Tibial nerve (tissue), 4 donors: ENCODE results near the gene ANKRD6. TPM values are rescaled to one million over a fixed set of nuclear protein-coding genes. Genes with fewer than 3 reads are reported as not detected.

Experiments used
- DNase-seq, 2 donors: peaks; one replicate each; pipeline ENCODE4 v3.0.0-alpha.2; 2019; ENCODE audit warnings: low spot score in 2 of 2
- H3K27ac ChIP-seq, 4 donors: fragments of 200-600 bp; sonication (generic) in 3 of 4; one replicate each; pipeline ENCODE4 v1.5.1; 2017 to 2019; ENCODE audit warnings: mild to moderate bottlenecking in 1 of 4
- H3K27me3 ChIP-seq, 2 donors: fragments of 200-600 bp; sonication (generic) in 1 of 2; one replicate each; pipeline versions ENCODE4 v1.5.1 to v1.6.0; 2017 to 2019
- H3K36me3 ChIP-seq, 3 donors: fragments of 200-600 bp; sonication (generic); one replicate each; pipeline ENCODE4 v1.5.1; 2018 to 2019
- H3K4me1 ChIP-seq, 4 donors: fragments of 200-600 bp; sonication (generic) in 3 of 4; one replicate each; pipeline ENCODE4 v1.5.1; 2017 to 2019
- H3K4me3 ChIP-seq, 4 donors: fragments of 200-600 bp; sonication (generic) in 3 of 4; one replicate each; pipeline ENCODE4 v1.5.1; 2017 to 2019; ENCODE audit warnings: mild to moderate bottlenecking in 1 of 4, moderate library complexity in 1 of 4
- H3K9me3 ChIP-seq, 4 donors: fragments of 200-600 bp; sonication (generic) in 3 of 4; one replicate each; pipeline ENCODE4 v1.5.1; 2017 to 2019
- CTCF ChIP-seq, 5 experiments: fragments of 200-600 bp in 3 of 5; fragments of 450-650 bp in 2 of 5; sonication (generic) in 3 of 5; IDR thresholded peaks; one replicate each; pipeline ENCODE4 v1.5.1; 2016 to 2019; ENCODE audit warnings: antibody characterized with exemption in 5 of 5, mild to moderate bottlenecking in 3 of 5, moderate library complexity in 2 of 5
- EP300 ChIP-seq, 2 donors: sonication (generic); formaldehyde crosslinking; IDR thresholded peaks; one replicate each; pipeline ENCODE4 v1.6.1; 2017; ENCODE audit warnings: antibody characterized with exemption in 2 of 2, mild to moderate bottlenecking in 1 of 2
- POLR2A ChIP-seq, 2 donors: fragments of 450-650 bp; IDR thresholded peaks; one replicate each; pipeline ENCODE4 v1.6.1; 2017; ENCODE audit warnings: antibody characterized with exemption in 2 of 2, mild to moderate bottlenecking in 2 of 2, moderate library complexity in 2 of 2
- WGBS, 2 donors: methylation state at CpG; one replicate each; pipeline ENCODE4 v1.1.5; 2018; 5-methylcytosine and 5-hydroxymethylcytosine counted together
- total RNA-seq, 4 donors: library from RNA; depleted of rRNA; stranded (reverse); fragments of >200 nt; gene quantifications; one replicate each; pipeline ENCODE4 v1.1.0, GENCODE V29; 2016

The ANKRD6 gene
- total RNA-seq, 4 donors from 2014 or later, result 10.1 to 22.8 (median 13.0) TPM

DNA sequence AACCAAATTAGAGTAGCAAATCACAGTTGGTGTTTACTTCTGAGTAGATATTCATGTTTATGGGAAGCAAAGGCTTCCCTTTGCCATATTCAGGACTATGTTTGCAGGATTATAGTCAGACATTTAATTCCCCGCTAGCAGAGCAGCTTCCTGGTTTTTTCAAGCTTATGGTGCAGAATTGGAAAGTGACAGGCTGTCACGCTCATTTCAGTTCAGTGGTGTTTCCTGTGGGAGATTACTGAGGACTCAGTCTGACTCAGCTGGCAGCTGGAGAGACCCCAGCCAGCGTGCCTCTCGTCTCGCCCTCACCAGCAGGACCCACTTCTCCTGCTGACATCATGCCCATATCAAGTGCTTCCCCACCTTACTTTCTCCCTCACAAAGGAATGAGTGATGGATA lies 120.5 kb downstream of the ANKRD6 start:
- Histone ChIP-seq H3K36me3 (peaks cover 0 to 6% (median 0%) of the 10 kb centered on the region in 3 donors), H3K27ac (no peak overlapping the region), H3K9me3 (peaks cover 0 to 13% (median 0%) of the 10 kb centered on the region in 4 donors), H3K4me3 (no peak overlapping the region), H3K4me1 (no peaks in the 10 kb centered on the region), H3K27me3 (no peaks in the 10 kb centered on the region)
- TF ChIP-seq EP300 (IDR thresholded peaks at IDR 0.05), result no peak
- TF ChIP-seq CTCF (IDR thresholded peaks at IDR 0.05), result no peak
- no peak for TF ChIP-seq POLR2A (IDR thresholded peaks at IDR 0.05)
- DNase-seq, result no peak
- 83 to 87% methylated on average over 5 of the region's 5 CpGs for WGBS, 2 donors

- Histone ChIP-seq H3K9me3 (peaks cover 0 to 13% (median 0%) of the 10 kb centered on the region in 4 donors), H3K36me3 (peaks cover 0 to 6% (median 0%) of the 10 kb centered on the region in 3 donors), H3K4me3 (no peak overlapping the region), H3K27ac (no peak overlapping the region), H3K4me1 (no peaks in the 10 kb centered on the region), H3K27me3 (no peaks in the 10 kb centered on the region)
- WGBS, 2 donors, result 76% methylated on average over 5 of the region's 5 CpGs
- DNase-seq, result no peak
- no peak for TF ChIP-seq POLR2A (IDR thresholded peaks at IDR 0.05)
- TF ChIP-seq CTCF (IDR thresholded peaks at IDR 0.05), result no peak
- no peak for TF ChIP-seq EP300 (IDR thresholded peaks at IDR 0.05)
Observed at GRCh38 chr6:89554106-89554505, 121.2 kb downstream of the ANKRD6 start.

GRCh38 chr6:89555031-89555430 lies 122.1 kb downstream of the ANKRD6 start:
- Histone ChIP-seq H3K4me3 (no peak overlapping the region), H3K4me1 (no peaks in the 10 kb centered on the region), H3K9me3 (peaks cover 0 to 13% (median 0%) of the 10 kb centered on the region in 4 donors), H3K36me3 (peaks cover 0 to 6% (median 0%) of the 10 kb centered on the region in 3 donors), H3K27me3 (no peaks in the 10 kb centered on the region), H3K27ac (no peak overlapping the region)
- 50% methylated on average over 3 of the region's 4 CpGs for WGBS, 2 donors
- no peak for DNase-seq
- no peak for TF ChIP-seq POLR2A (IDR thresholded peaks at IDR 0.05)
- TF ChIP-seq CTCF (IDR thresholded peaks at IDR 0.05), result no peak
- no peak for TF ChIP-seq EP300 (IDR thresholded peaks at IDR 0.05)

- TF ChIP-seq CTCF (IDR thresholded peaks at IDR 0.05), result no peak
- no peak for TF ChIP-seq EP300 (IDR thresholded peaks at IDR 0.05)
- TF ChIP-seq POLR2A (IDR thresholded peaks at IDR 0.05), result no peak
- Histone ChIP-seq H3K4me3 (no peak overlapping the region), H3K4me1 (peaks cover 0 to 4% (median 0%) of the 10 kb centered on the region in 4 donors), H3K9me3 (peaks cover 0 to 13% (median 0%) of the 10 kb centered on the region in 4 donors), H3K36me3 (peaks cover 0 to 6% (median 0%) of the 10 kb centered on the region in 3 donors), H3K27ac (no peak overlapping the region), H3K27me3 (no peaks in the 10 kb centered on the region)
- WGBS, 2 donors, result 34 to 43% methylated on average over 3 of the region's 3 CpGs
- no peak for DNase-seq
Observed at GRCh38 chr6:89555806-89556205, 122.9 kb downstream of the ANKRD6 start.

DNA sequence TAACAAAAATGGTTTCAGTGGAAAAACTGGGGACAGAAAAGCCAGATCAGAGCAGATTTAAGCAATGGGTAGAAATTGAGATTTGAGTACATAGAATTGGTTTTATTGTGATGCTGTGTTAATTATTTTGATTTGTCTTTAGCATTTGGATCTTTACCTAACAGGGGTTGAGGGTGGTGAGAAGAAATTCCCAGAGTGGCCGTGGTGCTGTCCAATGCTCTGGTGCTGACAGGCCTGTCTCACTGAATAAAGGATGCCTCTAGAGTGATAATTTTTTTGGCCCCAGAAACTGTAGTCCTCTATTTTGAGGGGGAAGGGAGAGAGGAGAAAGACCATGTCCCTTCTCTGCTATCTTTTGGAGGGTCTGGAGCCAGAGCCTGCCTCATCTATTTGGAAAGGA lies 126.5 kb downstream of the ANKRD6 start:
- Histone ChIP-seq H3K27ac (no peak overlapping the region), H3K36me3 (peaks cover 0 to 6% (median 0%) of the 10 kb centered on the region in 3 donors), H3K4me3 (no peak overlapping the region), H3K4me1 (peaks cover 0 to 25% (median 0%) of the 10 kb centered on the region in 4 donors), H3K9me3 (peaks cover 0 to 13% (median 0%) of the 10 kb centered on the region in 4 donors), H3K27me3 (no peaks in the 10 kb centered on the region)
- TF ChIP-seq EP300 (IDR thresholded peaks at IDR 0.05) (no peak), CTCF (IDR thresholded peaks at IDR 0.05) (no peak), POLR2A (IDR thresholded peaks at IDR 0.05) (no peak)
- DNase-seq, result no peak
- 73 to 87% methylated on average over 1 of the region's 1 CpG for WGBS, 2 donors
